ENCODE data around the gene C11orf98.

DNA sequence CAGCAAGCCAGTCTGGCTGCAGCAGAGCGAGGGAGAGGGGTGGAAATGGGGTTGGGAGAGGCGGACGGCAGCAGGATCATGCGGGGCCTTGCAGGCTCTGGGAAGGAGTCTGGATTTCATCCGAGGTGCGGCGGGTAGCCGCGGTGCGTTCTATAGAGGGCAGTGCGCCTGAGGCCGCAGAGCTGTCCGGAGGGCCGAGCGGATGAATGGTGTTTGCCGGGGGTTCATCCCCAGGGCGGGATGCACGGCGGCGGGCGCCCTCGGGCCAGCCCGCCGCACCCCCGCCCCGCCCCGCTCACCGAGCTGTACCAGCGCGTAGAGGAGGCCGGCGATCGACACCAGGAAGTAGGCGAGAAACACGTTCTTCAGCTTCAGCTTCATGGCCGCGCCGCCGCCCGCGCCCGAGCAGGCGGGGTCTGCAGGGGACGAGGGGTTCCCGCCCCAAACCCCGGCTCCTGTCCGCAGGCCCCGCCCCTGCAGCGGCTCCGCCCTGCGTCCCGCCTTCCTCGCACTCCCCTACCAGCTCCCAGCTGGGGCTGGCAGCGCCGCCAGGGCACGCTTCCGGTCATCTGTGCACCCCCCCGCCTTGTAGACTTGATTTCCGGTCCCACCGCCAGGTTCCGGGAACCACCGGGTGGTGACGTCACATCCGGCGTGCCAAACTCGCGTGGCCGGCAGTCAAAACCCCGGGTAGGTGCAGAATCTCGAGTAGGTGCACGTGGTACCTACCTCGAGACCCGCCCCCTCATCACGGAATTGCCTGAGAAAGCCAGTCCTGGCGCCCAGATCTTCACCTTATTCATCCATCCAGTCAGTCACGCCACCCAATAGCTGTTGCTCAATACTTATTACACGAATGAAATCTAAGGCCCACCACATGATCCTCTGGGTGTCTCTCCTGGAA is 43.2 kb downstream of the C11orf98 start, which contains the start of gene B3GAT3:
- TF ChIP-seq CTCF (conservative IDR thresholded peaks at IDR 0.05 in 1 of 2, IDR thresholded peaks at IDR 0.05 in 1 of 2; ENCODE audit: extremely low read depth in 1 of 2, insufficient read depth in 1 of 2, low read depth in 1 of 2, low read length in 2 of 2) (no peak), EZH2 (IDR thresholded peaks at IDR 0.05; ENCODE audit: borderline replicate concordance, low read length) (no peak)

All from mammary epithelial cell (primary cell).